HepG2 (cell line): ENCODE data around the gene CDH23. TPM values are rescaled to one million over a fixed set of nuclear protein-coding genes. Genes with fewer than 3 reads are reported as not detected.

ENCODE experiments used
- ATAC-seq: fragments of 200-7000 bp; cut with Tn5 transposase; 3 replicates; pipeline ENCODE4 v1.9.1; 2020; ENCODE audit warnings: mild to moderate bottlenecking, moderate library complexity
- BruUV-seq: library from RNA; stranded (reverse); fragments of 400-500 nt; replicated peaks from 2 replicates; lab custom pipeline; 2021; lab: Mats Ljungman, UMichigan
- CTCF ChIA-PET: fragments of 300-600 bp; formaldehyde crosslinking; extraction: SDS; loops from one replicate; lab custom pipeline; 2021; ENCODE audit warnings: low total read pairs, inconsistent platforms, low intra/inter-chr PET ratio; lab: Yijun Ruan, JAX
- POLR2A ChIA-PET: fragments of 350-600 bp; sonication (Branson Sonifier 250); formaldehyde crosslinking; loops from one replicate; lab custom pipeline; 2020; ENCODE audit warnings: antibody characterized with exemption, inconsistent platforms; lab: Yijun Ruan, JAX
- DNase-seq: peaks from one replicate; pipeline ENCODE4 v3.0.0-alpha.2; 2015; ENCODE audit warnings: low spot score
- FAIRE-seq: peaks from 3 replicates; lab custom pipeline; 2011; peaks lifted over from hg19 to GRCh38; lab: Jason Lieb, UNC
- H2AFZ ChIP-seq: one replicate; pipeline ENCODE4 v1.6.1; 2011; ENCODE audit warnings: low read length, inconsistent platforms
- H3K27ac ChIP-seq: fragments of 300-600 bp; 3 replicates; pipeline ENCODE4 v1.8.0; 2011; ENCODE audit warnings: mixed run types, mild to moderate bottlenecking, mixed read lengths, low read length, inconsistent platforms; ENCODE audit not compliant: insufficient read depth; ENCODE audit errors: extremely low read length
- H3K27me3 ChIP-seq, 2 experiments: fragments of 200-600 bp in 1 of 2; 2 replicates in 1 of 2; 3 replicates in 1 of 2; pipeline versions ENCODE4 v1.6.0 to v1.8.0; 2011; ENCODE audit warnings: low read length in 2 of 2, mild to moderate bottlenecking in 2 of 2, moderate library complexity in 2 of 2, inconsistent platforms in 1 of 2; ENCODE audit not compliant: insufficient read depth in 2 of 2, control insufficient read depth in 1 of 2
- H3K36me3 ChIP-seq, 2 experiments: fragments of 200-600 bp in 1 of 2; replicated peaks in 1 of 2; 2 replicates in 1 of 2; 3 replicates in 1 of 2; pipeline versions ENCODE4 v1.5.1 to v1.8.0; 2011; ENCODE audit warnings: low read length in 2 of 2, inconsistent platforms in 1 of 2; ENCODE audit not compliant: insufficient read depth in 2 of 2, control insufficient read depth in 1 of 2
- H3K4me1 ChIP-seq: 2 replicates; pipeline ENCODE4 v1.5.1; 2012; ENCODE audit warnings: low read length, inconsistent platforms; ENCODE audit not compliant: insufficient read depth
- H3K4me2 ChIP-seq: 2 replicates; pipeline ENCODE4 v1.6.0; 2011; ENCODE audit warnings: low read depth, low read length, inconsistent platforms
- H3K4me3 ChIP-seq, 3 experiments: fragments of 200-600 bp in 1 of 3; sonication (generic), shearing (Covaris generic) in 1 of 3; replicated peaks in 1 of 3; 2 replicates each; pipeline ENCODE4 v1.5.1; 2011 to 2016; ENCODE audit warnings: low read length in 3 of 3, inconsistent platforms in 2 of 3, low read depth in 2 of 3, mild to moderate bottlenecking in 2 of 3, control low read depth in 1 of 3, mixed read lengths in 1 of 3; ENCODE audit not compliant: insufficient read depth in 1 of 3
- H3K79me2 ChIP-seq: one replicate; pipeline ENCODE4 v1.6.1; 2011; ENCODE audit warnings: low read length, inconsistent platforms; ENCODE audit not compliant: insufficient read depth
- H3K9ac ChIP-seq: 2 replicates; pipeline ENCODE4 v1.6.0; 2011; ENCODE audit warnings: mild to moderate bottlenecking, low read depth, low read length, inconsistent platforms; ENCODE audit not compliant: insufficient read depth
- H3K9me3 ChIP-seq: 2 replicates; pipeline ENCODE4 v1.5.1; 2012; ENCODE audit warnings: mild to moderate bottlenecking, low read length
- H4K20me1 ChIP-seq: 2 replicates; pipeline ENCODE4 v1.6.0; 2011; ENCODE audit warnings: inconsistent platforms, mild to moderate bottlenecking, low read length, moderate library complexity; ENCODE audit not compliant: insufficient read depth
- NFATC3 ChIP-seq: sonication (generic); formaldehyde crosslinking; IDR thresholded peaks from 2 replicates; pipeline ENCODE4 v1.5.1; 2020; ENCODE audit warnings: mild to moderate bottlenecking, missing genetic modification reagents
- STAT5B ChIP-seq: sonication (generic); formaldehyde crosslinking; IDR thresholded peaks from 2 replicates; pipeline ENCODE4 v1.4.0; 2020; ENCODE audit warnings: missing genetic modification reagents
- WGBS: methylation state at CpG from one replicate; pipeline ENCODE4 v1.1.6; 2017; ENCODE audit warnings: low lambda C conversion rate; 5-methylcytosine and 5-hydroxymethylcytosine counted together
- in situ Hi-C: cut with HindIII; loops from 2 replicates; pipeline ENCODE4 v1.10.0; 2017; ENCODE audit warnings: low pct_unique_long_range_greater_than_20kb; ENCODE audit not compliant: extremely low pct_ligation_motif_present
- intact Hi-C: fragments of 100-400 bp; cut with micrococcal nuclease; formaldehyde crosslinking; loops from one replicate; pipeline ENCODE4 v1.10.0; 2022; ENCODE audit not compliant: unreplicated experiment
- polyA plus RNA-seq, 8 experiments: library from polyadenylated mRNA; depleted of rRNA in 3 of 8; stranded (reverse) in 7 of 8; unstranded in 1 of 8; fragments of >200 nt; fragmentation: Illumina TruSeq in 4 of 8; extraction: Trizol in 4 of 8; gene quantifications; 2 replicates each; pipeline versions ENCODE4 v1.2.1 to v1.2.3, GENCODE V29; 2011 to 2016; ENCODE audit warnings: low read depth in 4 of 8, missing spikeins in 1 of 8, mixed read lengths in 1 of 8; ENCODE audit not compliant: insufficient read depth in 1 of 8
- total RNA-seq, 5 experiments: library from RNA; depleted of rRNA; stranded (reverse); fragments of >200 nt; fragmentation: Illumina TruSeq; extraction: Trizol; gene quantifications; 2 replicates each; pipeline ENCODE4 v1.2.3, GENCODE V29; 2016; ENCODE audit warnings: low read depth in 1 of 5
- TF ChIP-seq, protein P1 (sequence below), 2 experiments: fragments of 450-650 bp in 1 of 2; sonication (generic) in 1 of 2; formaldehyde crosslinking in 1 of 2; IDR thresholded peaks; 2 replicates each; pipeline versions ENCODE4 v1.6.1 to v1.8.0; 2016 to 2022; ENCODE audit warnings: antibody characterized with exemption in 1 of 2, mild to moderate bottlenecking in 1 of 2, missing genetic modification reagents in 1 of 2

The CDH23 gene
- total and polyA plus RNA-seq, 2 of the 13 experiments (the other 11 are each of a cell fraction or from before 2014, with no cell fraction given) = 0.13 TPM; not detected in 1

DNA sequence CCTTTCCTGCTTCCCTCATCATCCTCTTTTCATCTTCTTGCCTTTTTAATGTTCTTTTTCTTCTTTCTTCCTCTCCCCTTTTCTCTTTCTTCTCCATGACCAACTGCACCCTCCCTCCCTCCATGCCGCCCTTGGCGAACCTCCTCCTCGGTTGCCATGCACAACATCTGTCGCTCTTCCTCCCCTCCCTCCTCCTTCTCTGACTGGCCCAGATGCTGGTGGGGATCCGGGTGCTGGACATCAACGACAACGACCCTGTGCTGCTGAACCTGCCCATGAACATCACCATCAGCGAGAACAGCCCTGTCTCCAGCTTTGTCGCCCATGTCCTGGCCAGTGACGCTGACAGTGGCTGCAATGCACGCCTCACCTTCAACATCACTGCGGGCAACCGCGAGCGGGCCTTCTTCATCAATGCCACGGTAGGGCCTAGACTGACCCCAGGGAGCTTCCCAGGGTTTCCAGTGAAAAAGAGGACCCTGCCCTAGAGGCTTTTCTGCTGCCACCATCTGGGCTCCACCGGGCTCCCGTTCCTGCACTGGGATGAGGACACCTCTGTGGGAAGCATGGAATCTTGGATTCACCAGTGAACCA, 388.1 kb downstream of the CDH23 start:
- H3K27ac ChIP-seq = no peak overlapping the region
- H3K9ac ChIP-seq = no peak overlapping the region
- H4K20me1 ChIP-seq = no peaks in the 10 kb centered on the region
- no peaks in the 10 kb centered on the region for H3K4me1 ChIP-seq
- FAIRE-seq (no peak), DNase-seq (no peak), ATAC-seq (no peak)
- ChIA-PET CTCF (no interaction called here), POLR2A (no interaction called here)
- no TSS peak for BruUV-seq
- H3K4me2 ChIP-seq = no peak overlapping the region
- intact Hi-C loops (no loop called here), in situ Hi-C loops (no loop called here)
- no peak overlapping the region for H2AFZ ChIP-seq
- H3K36me3 ChIP-seq = no peaks in the 10 kb centered on the region
- no peaks in the 10 kb centered on the region for H3K79me2 ChIP-seq
- TF ChIP-seq NFATC3 = no peak
- TF ChIP-seq STAT5B = no peak
- TF ChIP-seq, protein P1, sequence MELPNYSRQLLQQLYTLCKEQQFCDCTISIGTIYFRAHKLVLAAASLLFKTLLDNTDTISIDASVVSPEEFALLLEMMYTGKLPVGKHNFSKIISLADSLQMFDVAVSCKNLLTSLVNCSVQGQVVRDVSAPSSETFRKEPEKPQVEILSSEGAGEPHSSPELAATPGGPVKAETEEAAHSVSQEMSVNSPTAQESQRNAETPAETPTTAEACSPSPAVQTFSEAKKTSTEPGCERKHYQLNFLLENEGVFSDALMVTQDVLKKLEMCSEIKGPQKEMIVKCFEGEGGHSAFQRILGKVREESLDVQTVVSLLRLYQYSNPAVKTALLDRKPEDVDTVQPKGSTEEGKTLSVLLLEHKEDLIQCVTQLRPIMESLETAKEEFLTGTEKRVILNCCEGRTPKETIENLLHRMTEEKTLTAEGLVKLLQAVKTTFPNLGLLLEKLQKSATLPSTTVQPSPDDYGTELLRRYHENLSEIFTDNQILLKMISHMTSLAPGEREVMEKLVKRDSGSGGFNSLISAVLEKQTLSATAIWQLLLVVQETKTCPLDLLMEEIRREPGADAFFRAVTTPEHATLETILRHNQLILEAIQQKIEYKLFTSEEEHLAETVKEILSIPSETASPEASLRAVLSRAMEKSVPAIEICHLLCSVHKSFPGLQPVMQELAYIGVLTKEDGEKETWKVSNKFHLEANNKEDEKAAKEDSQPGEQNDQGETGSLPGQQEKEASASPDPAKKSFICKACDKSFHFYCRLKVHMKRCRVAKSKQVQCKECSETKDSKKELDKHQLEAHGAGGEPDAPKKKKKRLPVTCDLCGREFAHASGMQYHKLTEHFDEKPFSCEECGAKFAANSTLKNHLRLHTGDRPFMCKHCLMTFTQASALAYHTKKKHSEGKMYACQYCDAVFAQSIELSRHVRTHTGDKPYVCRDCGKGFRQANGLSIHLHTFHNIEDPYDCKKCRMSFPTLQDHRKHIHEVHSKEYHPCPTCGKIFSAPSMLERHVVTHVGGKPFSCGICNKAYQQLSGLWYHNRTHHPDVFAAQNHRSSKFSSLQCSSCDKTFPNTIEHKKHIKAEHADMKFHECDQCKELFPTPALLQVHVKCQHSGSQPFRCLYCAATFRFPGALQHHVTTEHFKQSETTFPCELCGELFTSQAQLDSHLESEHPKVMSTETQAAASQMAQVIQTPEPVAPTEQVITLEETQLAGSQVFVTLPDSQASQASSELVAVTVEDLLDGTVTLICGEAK (IDR thresholded peaks at IDR 0.05) = no peak
- TF ChIP-seq, protein P1 (CRISPR knock-in tag; IDR thresholded peaks at IDR 0.05) = no peak
- H3K4me3 ChIP-seq = no peak overlapping the region
- H3K27me3 ChIP-seq = peaks cover 2 to 69% of the 10 kb centered on the region in 2 experiments; a peak in 3 of 5 replicates
- WGBS = 23% methylated on average over 16 of the region's 18 CpGs
- H3K9me3 ChIP-seq = no peaks in the 10 kb centered on the region
